Keratinocyte (primary cell): ENCODE results near the gene ZFP36L2. TPM values are rescaled to one million over a fixed set of nuclear protein-coding genes. Genes with fewer than 3 reads are reported as not detected.

ENCODE experiments used
- DNase-seq: peaks from one replicate; pipeline ENCODE4 v3.0.0-alpha.2; 2011; ENCODE audit warnings: low read depth, missing footprints, low spot score
- FAIRE-seq: peaks from 2 replicates; lab custom pipeline; 2011; peaks lifted over from hg19 to GRCh38; lab: Jason Lieb, UNC
- H2AFZ ChIP-seq: 2 replicates; pipeline ENCODE4 v1.6.0; 2012; ENCODE audit warnings: low read length, control low read depth, inconsistent platforms; ENCODE audit not compliant: control insufficient read depth
- H3K27ac ChIP-seq: 2 replicates; pipeline ENCODE4 v1.5.1; 2011; ENCODE audit warnings: low read length; ENCODE audit not compliant: control insufficient read depth, insufficient read depth
- H3K27me3 ChIP-seq: 3 replicates; pipeline ENCODE4 v1.6.0; 2011; ENCODE audit warnings: low read length; ENCODE audit not compliant: control insufficient read depth, insufficient read depth; ENCODE audit errors: extremely low read depth
- H3K36me3 ChIP-seq, 2 experiments: 2 replicates in 1 of 2; 3 replicates in 1 of 2; pipeline ENCODE4 v1.5.1; 2011; ENCODE audit warnings: low read length in 2 of 2, mild to moderate bottlenecking in 1 of 2; ENCODE audit not compliant: control insufficient read depth in 2 of 2, insufficient read depth in 2 of 2; ENCODE audit errors: extremely low read depth in 1 of 2
- H3K4me1 ChIP-seq: 3 replicates; pipeline ENCODE4 v1.5.1; 2011; ENCODE audit warnings: low read length; ENCODE audit not compliant: control insufficient read depth, insufficient read depth; ENCODE audit errors: extremely low read depth
- H3K4me2 ChIP-seq: 3 replicates; pipeline ENCODE4 v1.6.0; 2011; ENCODE audit warnings: low read depth, low read length; ENCODE audit not compliant: control insufficient read depth, insufficient read depth; ENCODE audit errors: extremely low read depth
- H3K4me3 ChIP-seq, 3 experiments: fragments of 200-600 bp in 1 of 3; sonication (generic) in 1 of 3; 2 replicates in 2 of 3; 3 replicates in 1 of 3; pipeline ENCODE4 v1.5.1; 2011 to 2016; ENCODE audit warnings: low read length in 3 of 3, mild to moderate bottlenecking in 3 of 3, control low read depth in 2 of 3, inconsistent platforms in 1 of 3, low read depth in 1 of 3, mixed read lengths in 1 of 3, mixed run types in 1 of 3, moderate library complexity in 1 of 3; ENCODE audit not compliant: control insufficient read depth in 2 of 3, insufficient read depth in 2 of 3; ENCODE audit errors: extremely low read depth in 1 of 3
- H3K79me2 ChIP-seq: 2 replicates; pipeline ENCODE4 v1.6.0; 2012; ENCODE audit warnings: low read length; ENCODE audit not compliant: control insufficient read depth, insufficient read depth
- H3K9ac ChIP-seq: 3 replicates; pipeline ENCODE4 v1.6.0; 2011; ENCODE audit warnings: low read length; ENCODE audit not compliant: control insufficient read depth, insufficient read depth; ENCODE audit errors: extremely low read depth
- H3K9me1 ChIP-seq: 3 replicates; pipeline ENCODE4 v1.6.0; 2011; ENCODE audit warnings: low read length; ENCODE audit not compliant: control insufficient read depth, insufficient read depth; ENCODE audit errors: extremely low read depth
- H3K9me3 ChIP-seq: 2 replicates; pipeline ENCODE4 v1.5.1; 2012; ENCODE audit warnings: low read depth, low read length; ENCODE audit not compliant: control insufficient read depth
- H4K20me1 ChIP-seq: 3 replicates; pipeline ENCODE4 v1.6.0; 2011; ENCODE audit warnings: low read length; ENCODE audit not compliant: control insufficient read depth, insufficient read depth; ENCODE audit errors: extremely low read depth
- CTCF ChIP-seq, 3 experiments: IDR thresholded peaks in 1 of 3; conservative IDR thresholded peaks in 1 of 3; optimal IDR thresholded peaks in 1 of 3; 2 replicates in 2 of 3; 3 replicates in 1 of 3; pipeline versions ENCODE3 to v1.5.1; 2011; ENCODE audit warnings: low read length in 3 of 3, mild to moderate bottlenecking in 3 of 3, moderate library complexity in 2 of 3, control low read depth in 1 of 3, inconsistent platforms in 1 of 3; ENCODE audit not compliant: insufficient read depth in 2 of 3; ENCODE audit errors: extremely low read depth in 1 of 3
- EZH2 ChIP-seq: IDR thresholded peaks from one replicate; pipeline ENCODE4 v1.6.1; 2012; ENCODE audit warnings: inconsistent platforms, mild to moderate bottlenecking, low read length, moderate library complexity
- dilution Hi-C: fragments of 300-500 bp; cut with MboI; formaldehyde crosslinking; loops from one replicate; pipeline ENCODE4 v1.7.0; 2020; ENCODE audit warnings: low sequenced_read_pairs; ENCODE audit not compliant: extremely low pct_ligation_motif_present
- polyA plus RNA-seq, 5 experiments: library from polyadenylated mRNA; depleted of rRNA in 3 of 5; stranded (reverse) in 3 of 5; stranded (forward) in 1 of 5; unstranded in 1 of 5; fragments of >200 nt; gene quantifications; 1 replicate in 1 of 5; 2 replicates in 3 of 5; 3 replicates in 1 of 5; pipeline versions ENCODE4 v1.2.1 to v1.2.3, GENCODE V29; 2011 to 2012; ENCODE audit warnings: missing spikeins in 2 of 5, low read depth in 1 of 5, low replicate concordance in 1 of 5

Gene ZFP36L2
- polyA plus RNA-seq, 1 donor (not counting 4 experiments of a cell fraction or from before 2014, with no cell fraction given), result 52.4 TPM

DNA sequence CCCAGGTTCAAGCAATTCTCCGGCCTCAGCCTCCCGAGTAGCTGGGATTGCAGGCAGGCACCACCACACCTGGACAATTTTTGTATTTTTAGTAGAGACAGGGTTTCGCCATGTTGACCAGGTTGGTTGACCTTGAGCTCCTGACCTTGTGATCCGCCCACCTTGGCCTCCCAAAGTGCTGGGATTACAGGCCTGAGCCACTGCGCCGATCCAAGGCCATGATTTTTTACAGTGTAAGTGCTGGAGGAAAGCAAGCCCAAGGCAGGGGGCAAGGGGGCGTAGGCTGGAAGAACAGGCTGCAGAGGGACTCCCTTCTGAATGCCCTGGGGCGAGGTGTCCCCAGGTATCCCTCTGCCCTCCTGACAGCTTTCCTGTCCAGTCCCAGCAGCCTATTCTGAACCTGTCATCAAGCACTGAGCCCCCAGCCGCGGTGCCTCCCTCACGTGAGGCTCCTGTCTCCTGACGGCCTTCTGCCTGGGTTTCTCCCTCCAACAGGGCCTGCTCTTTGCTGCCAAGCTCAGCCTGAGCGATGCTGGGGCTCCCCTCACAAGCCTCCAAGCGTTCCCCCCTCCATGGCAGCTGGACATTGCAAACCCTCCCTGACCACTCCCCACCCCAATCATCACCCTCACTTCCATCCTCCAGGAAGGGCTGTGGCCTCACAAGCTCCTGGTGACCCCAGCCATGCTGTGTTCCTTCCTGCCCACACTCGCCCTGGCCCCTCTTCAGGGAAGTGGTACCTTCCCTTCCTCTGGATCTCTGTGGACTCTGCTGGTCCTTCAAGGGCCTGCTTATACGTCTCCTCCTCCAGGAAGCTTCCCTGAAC is 37.6 kb downstream of the ZFP36L2 start:
- Histone ChIP-seq H3K9me1 (no peaks in the 10 kb centered on the region), H3K27ac (no peak overlapping the region), H2AFZ (no peak overlapping the region), H3K9me3 (no peaks in the 10 kb centered on the region), H4K20me1 (no peaks in the 10 kb centered on the region), H3K9ac (no peak overlapping the region), H3K27me3 (no peaks in the 10 kb centered on the region), H3K4me1 (peaks cover 12% of the 10 kb centered on the region), H3K4me3 (no peak overlapping the region), H3K36me3 (no peaks in the 10 kb centered on the region), H3K79me2 (no peaks in the 10 kb centered on the region), H3K4me2 (no peak overlapping the region)
- TF ChIP-seq EZH2 (no peak), CTCF (optimal IDR thresholded peaks at IDR 0.05 in 1 of 3, IDR thresholded peaks at IDR 0.05 in 1 of 3, conservative IDR thresholded peaks at IDR 0.05 in 1 of 3; ENCODE audit: extremely low read depth in 1 of 3, insufficient read depth in 2 of 3, low read length in 3 of 3) (no peak)
- dilution Hi-C loops, result no loop called here
- DNase-seq (no peak), FAIRE-seq (no peak)

GRCh38 chr2:43186679-43187374 is 39.6 kb downstream of the ZFP36L2 start:
- TF ChIP-seq CTCF (optimal IDR thresholded peaks at IDR 0.05 in 1 of 3, IDR thresholded peaks at IDR 0.05 in 1 of 3, conservative IDR thresholded peaks at IDR 0.05 in 1 of 3; ENCODE audit: extremely low read depth in 1 of 3, insufficient read depth in 2 of 3, low read length in 3 of 3), result no peak
- no peak for TF ChIP-seq EZH2
- Histone ChIP-seq H4K20me1 (no peaks in the 10 kb centered on the region), H3K4me3 (no peak overlapping the region), H3K27ac (no peak overlapping the region), H3K36me3 (no peaks in the 10 kb centered on the region), H3K4me2 (no peak overlapping the region), H3K9me1 (no peaks in the 10 kb centered on the region), H3K79me2 (no peaks in the 10 kb centered on the region), H2AFZ (no peak overlapping the region), H3K9me3 (no peaks in the 10 kb centered on the region), H3K9ac (no peak overlapping the region), H3K27me3 (no peaks in the 10 kb centered on the region), H3K4me1 (peaks cover 12% of the 10 kb centered on the region)
- dilution Hi-C loops, result no loop called here
- FAIRE-seq (no peak), DNase-seq (no peak)
